ENCODE measurements around the gene IFITM1.
"Not testable (repeated sequence)": the region's sequence is repeated elsewhere in the genome, so short reads cannot be mapped to it uniquely, and the experiment has no call there.

Gene IFITM1

DNA sequence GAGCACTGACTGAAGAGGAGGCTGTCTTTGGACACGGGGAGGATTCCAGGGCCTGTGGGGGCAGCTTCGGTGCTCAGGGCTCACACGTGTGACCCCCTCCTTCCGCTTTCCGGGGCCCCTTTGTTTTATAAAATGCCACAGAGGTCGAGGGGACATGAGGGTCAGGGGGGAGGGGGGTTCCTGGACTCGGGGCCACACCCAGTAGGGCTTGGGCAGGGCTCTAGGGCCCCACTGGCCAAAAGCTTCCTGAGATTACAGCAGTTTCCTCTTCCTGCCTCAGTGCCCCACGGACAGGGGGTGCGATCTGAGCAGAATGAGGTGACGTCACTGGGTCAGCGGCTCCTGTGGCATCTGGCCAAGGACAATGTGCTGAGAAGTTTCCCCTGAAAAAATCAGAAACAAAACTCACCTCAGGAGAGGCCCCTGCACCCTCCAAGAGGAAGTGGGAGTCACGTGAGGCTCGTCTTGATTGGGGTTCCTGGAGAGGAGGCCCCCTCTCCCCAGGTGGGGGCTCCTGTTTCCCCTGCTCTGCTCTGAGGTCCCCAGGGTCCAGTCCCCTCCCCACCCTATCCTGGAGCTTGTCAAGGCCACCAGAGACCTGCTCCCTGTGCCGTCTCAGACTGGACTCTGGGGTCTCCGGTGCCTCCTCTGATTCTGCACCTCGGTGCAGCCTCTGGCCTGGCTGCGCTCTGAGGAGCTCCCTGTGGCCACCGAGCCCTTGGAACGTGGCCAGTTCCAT, 13.2 kb downstream of the IFITM1 start:
- peak; percentile 87 for DNase-seq (ENCODE audit: low read depth)

DNA sequence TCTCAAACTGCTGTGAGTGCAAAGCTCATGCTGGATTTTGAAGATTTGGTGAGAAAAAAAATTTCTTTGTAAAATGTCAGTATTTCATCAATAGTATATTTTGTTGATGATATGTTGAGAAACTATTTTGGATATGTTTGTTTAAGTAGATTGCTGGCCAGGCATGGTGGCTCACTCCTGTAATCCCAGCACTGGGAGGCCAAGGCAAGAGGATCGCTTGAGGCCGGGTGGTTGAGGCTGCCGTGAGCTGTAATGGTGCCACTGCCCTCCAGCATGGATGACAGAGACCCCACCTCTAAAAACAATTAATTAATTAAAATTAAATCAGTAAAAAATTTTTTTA, 13.7 kb downstream of the IFITM1 start:
- no peak for DNase-seq (ENCODE audit: low read depth)

DNA sequence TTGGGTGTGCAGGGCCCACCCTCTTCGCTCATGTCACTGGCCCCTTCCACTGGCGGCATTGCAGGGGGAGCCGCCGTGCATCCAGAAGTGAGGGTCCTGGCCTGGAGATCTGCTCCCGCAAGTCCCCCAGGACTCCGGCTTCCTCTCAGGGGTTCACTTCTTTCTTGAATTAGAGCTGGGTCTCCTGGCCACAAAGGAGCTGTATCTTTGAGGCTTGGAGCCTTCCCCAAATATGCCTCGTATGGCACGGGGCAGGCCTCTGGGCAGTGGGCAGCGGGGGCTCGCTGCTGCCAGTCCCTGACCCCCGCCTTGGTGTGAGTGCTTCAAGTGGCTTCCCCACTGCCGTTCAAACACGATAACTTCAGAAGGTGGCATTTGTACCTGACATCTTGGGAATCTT, 14.2 kb downstream of the IFITM1 start:
- no peak for DNase-seq (ENCODE audit: low read depth)

DNA sequence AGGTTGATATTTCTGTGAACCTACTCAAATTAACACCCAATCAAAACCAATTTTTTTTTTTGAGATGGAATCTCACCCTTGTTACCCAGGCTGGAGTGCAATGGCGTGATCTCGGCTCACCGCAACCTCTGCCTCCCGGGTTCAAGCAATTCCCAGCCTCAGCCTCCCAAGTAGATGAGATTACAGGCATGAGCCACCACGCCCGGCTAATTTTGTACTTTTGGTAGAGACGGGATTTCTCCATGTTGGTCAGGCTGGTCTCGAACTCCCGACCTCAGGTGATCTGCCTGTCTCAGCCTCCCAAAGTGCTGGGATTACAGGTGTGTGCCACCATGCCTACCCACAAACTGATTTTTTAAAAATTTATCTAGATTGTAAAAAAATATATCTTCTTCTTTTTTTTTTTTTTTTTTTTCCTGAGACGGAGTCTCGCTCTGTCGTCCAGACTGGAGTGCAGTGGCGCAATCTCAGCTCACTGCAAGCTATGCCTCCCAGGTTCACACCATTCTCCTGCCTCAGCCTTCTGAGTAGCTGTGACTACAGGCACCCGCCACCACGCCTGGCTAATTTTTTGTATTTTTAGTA, 14.8 kb downstream of the IFITM1 start:
- DNase-seq (ENCODE audit: low read depth), result not testable (repeated sequence)

DNA sequence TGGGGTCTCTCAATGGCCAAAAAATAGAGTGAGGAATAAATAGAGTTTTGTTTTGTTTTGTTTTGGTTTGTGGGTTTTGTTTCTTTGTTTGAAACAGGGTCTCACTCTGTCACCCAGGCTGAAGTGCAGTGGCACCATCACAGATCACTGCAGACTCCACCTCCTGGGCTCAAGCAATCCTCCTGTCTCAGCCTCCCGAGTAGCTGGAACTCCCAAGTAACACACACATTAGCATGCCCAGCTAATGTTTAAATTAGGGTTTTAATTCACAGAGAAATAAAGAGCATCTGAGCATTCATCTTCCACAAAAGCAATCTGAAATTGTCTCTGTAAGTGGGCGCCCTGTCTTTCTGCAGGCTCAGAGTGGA, 16.0 kb downstream of the IFITM1 start:
- DNase-seq (ENCODE audit: low read depth), result no peak

DNA sequence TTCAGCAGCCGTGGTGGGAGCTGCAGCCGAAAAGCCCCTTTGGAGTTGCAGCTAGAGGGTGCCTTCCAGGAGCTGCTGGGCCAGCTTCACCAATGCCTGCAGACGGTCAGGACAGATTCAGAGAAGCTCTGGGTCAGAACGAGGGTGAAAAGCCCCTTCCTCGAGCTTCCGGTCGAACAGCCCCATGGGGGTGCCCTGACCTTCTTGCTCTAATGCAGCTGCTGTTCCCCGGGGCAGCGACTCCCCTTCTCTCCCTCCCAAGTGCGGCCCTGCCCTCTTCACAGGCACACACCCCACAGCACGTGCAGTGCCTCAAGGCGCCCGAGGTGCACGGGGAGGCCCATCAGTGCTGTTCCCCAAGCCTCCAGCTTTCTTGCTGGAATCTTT, 16.5 kb downstream of the IFITM1 start:
- DNase-seq (ENCODE audit: low read depth), result no peak

DNA sequence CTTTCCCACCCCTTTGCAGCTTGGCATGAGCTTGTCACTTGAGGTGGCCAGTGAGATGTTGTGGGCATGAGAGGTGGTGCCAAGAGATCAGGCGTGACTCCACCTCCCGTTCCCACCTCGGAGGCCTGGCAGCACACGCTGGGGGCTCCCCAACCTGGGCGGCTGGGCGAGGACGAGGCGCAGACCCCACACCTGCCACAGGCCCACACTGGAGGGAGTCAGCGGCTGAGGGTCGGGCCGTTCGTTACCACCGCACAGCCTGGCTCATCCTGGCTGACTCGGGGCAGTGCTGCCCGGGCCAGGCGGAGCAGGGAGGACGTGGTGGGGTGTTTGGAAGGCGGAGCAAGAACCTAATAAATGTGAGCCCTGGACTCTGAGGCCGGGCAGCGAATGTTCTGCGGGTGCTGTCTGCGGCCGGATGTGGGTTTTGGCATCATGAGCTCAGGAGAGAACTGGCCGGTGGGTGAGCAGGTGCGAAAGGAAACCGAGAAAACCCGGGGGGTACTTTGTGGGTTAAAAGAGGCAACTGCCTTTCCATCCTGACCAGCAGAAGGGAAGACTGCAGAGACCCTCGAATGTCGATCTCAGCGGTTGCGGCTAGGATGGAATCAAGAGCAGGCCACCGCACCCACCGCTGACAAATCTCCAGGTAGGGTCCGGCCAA, 17.0 kb downstream of the IFITM1 start:
- no peak for DNase-seq (ENCODE audit: low read depth)

DNA sequence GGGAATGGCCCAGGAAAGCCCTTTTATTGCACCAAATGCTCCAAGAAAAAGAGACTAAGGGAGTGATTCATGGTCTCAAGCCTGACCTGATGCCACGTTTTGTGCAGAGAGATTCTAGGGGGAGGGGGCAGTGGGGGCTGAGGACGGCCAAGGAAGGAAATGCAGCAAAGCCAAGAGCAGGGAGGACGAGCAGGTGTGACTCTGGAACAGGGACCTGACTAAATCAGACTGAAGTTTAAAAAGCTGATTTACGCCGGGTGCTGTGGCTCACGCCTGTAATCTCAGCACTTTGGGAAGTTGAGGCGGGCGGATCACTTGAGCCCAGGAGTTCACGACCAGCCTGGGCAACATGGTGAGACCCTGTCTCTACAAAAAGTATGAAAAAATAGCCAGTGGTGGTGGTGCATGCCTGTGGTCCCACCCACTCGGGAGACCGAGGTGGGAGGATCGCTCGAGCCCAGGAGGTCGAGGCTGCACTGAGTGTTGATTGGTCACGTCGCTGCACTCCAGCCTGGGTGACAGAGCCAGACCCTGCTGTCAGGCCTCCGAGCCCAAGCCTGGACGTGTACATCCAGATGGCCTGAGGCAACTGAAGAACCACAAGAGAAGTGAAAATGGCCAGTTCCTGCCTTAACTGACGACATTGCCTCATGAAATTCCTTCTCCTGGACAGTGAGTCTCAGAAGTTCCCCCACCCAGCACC, 17.7 kb downstream of the IFITM1 start:
- no peak for DNase-seq (ENCODE audit: low read depth)

DNA sequence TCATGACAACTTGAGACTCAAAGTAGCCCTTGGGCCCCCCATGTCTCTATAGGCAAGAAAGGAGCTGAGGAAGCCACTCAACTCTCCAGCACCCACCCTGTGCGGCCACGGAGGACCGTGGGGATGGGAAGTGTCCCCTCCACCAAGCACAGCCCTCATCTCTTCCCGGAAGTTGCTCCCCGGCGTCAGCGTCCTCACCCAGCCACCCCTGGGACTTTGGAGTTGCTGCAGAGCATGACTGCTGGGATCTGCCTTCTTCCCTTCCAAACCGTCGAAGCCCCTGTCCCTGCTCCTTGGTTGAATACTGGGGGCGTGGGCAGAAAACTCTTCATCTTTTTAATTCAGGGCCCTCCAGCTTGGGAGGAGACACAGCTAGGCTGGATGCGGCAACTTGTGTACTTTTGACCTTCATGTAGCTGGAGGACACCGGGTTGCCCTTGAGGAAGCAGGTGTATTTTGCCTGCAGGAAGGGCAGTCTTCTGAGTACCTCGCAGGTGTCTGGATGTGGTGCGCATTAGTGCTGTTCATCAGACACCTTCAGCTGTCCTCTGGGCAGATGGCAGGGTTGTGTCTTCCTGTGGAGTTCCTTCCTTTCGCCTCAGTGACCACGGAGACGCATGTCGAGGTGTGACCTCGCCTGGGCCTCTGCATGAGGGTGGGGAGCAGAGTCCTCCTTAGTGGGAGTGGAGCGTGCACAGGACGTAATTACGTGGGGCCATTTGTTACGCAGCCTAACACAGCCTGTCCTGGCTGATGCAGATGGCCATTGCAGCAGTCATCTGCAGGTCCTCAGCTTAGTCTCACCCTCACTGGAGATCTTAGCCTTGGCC, 19.0 kb downstream of the IFITM1 start:
- DNase-seq (ENCODE audit: low read depth), result no peak

DNA sequence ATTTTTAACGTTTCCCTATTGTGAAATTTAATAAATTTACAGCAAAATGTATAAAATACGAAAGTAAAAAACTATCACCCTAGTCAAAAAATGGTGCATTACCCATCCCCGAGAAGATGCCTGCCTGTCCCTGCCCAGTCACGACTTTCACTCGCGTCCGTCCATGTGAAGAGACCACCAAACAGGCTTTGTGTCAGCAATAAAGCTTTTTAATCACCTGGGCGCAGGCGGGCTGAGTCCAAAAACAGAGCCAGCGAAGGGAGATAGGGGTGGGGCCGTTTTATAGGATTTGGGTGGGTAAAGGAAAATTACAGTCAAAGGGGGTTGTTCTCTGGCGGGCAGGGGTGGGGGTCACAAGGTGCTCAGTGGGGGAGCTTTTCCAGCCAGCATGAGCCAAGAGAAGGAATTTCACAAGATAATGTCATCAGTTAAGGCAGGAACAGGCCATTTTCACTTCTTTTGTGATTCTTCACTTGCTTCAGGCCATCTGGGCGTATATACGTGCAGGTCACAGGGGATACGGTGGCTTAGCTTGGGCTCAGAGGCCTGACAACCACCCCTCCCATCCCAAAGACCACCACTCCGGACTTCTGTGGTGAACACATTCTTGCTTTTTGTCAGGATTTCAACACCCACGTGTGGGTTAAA, 19.9 kb downstream of the IFITM1 start:
- DNase-seq (ENCODE audit: low read depth), result not testable (repeated sequence)

DNA sequence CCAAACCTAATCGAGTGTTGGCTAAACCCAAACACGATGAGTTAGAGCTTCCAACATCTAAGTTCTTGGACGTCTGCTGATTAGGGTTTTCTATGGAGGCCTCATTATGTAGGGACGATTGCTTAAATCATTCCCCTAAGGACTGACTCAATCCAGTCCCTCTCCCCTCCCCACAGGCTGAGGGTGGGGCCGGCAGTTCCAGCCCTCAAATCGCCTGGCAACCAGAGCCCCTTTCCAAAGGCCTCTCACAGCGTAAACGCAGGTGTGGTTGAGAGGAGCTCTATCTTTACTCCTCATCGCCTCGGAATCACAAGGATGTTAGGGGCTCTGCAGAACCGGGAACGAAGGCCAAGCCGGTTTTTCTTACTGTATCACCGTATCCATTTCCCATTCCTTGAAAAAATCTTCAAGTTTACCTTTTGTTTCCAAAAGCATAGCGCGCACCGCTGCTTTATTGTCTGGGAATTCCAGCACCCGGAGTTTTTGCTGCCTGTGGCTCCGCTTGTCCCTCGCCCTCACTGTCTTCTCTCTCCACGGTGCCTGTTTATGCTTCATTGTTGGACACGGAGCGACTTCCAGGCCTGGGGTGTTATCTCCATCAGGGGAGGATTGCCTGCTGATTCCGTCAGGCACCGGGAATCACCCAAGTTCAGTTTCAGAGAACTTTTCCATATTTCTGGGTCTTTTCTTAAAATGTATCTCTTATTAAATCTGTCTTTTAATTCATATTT, 20.6 kb downstream of the IFITM1 start:
- DNase-seq (ENCODE audit: low read depth), result no peak

DNA sequence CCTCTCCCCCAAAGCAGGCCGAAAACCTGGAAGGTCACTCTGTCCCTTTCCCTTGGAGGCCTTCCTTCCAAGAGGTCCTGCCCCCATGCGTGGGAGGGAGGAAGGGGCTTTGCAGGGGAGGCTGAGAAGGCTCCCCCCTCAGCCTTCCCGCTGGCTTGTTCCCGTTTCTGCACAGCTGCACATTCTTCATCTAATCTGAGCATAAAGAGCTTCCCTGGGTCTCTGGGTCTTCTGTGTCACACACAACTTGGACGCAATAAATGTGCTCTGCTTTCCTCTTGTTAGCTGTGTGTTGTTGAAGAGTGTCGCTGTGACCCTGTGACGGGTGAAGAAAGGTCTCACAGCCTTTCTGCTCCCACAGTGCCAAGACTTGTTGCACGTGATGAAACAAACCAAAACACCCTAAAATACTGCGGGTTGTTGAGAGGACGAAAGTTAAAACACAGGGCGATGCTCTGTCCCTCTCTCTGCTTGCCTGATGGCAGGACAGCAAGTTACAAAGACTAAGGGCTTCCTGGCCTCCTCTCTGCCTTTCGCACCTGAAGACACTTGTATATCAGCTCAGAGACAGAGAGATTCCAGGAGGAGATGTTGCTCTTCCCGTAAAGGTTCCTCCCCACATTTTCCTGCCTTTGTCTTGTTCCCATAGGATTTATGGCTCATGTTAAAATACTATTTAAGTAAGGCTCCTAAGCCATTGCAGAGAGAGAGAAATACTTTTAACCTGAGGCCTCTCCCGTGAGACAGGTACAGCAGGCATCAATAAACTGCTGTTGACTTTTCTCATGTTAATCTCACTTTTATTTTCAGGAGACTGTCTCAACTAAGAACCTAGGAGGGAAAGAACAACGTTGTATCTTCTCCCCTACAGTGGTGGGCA, 22.2 kb downstream of the IFITM1 start:
- DNase-seq (ENCODE audit: low read depth), result no peak

DNA sequence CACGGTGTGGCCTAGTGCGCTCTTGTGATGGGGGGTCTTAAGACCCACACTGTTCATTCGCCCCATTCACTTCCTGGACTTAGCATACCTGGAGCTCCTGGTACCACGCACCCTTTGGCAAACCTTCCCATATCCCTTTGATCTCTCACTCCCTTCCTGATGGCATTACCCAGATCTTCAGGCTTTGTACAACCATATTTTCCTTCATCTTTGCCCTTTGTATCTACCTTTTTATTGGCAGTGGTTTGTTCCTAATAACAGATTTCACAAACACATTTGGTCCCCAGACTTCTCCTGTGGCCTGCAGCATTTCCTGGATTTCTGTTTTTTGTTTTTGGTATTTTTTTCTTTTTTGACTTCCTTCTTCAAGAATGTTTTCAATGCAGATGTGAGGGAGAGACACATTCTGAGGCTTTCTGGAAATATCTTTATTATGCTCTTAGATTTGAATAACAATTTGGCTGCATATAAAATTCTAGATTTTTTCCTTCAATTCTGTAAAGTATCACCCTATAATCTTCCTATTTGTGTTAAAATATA, 22.9 kb downstream of the IFITM1 start:
- DNase-seq (ENCODE audit: low read depth), result no peak

DNA sequence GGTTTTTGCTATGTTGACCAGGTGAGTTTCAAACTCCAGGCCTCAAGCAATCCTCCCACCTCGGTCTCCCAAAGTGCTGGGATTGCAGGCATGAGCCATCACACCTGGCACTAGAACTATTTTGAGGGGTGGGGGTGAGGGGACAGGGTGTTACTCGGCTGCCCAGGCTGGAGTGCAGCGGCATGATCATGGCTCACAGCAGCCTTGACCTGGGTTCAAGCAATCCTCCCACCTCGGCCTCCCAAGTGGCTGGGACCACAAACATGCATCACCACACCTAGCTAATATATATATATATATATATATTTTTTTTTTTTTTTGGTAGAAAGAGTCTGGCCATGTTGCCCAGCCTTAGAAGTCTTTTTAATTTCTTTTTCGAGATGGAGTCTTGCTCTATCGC, 23.9 kb downstream of the IFITM1 start:
- no peak for DNase-seq (ENCODE audit: low read depth)

DNA sequence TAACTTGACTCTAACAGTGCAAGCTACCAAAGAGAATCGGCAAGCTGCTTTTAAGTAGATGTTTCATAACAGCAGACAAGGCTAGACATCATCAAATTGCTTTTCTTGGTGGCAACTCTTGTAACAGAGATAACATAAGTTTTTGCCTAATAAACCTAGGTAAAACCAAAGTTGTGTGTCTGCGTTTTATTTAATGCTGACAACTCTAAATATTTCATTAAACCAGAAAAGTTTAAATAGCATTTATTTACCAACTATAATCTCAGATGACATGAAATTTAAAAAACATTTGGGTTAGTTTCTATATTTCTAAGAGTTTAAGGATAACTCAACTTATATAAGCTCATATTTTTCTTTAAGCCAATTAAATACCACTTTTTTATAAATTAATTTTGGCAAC, 26.1 kb downstream of the IFITM1 start:
- DNase-seq (ENCODE audit: low read depth), result no peak

DNA sequence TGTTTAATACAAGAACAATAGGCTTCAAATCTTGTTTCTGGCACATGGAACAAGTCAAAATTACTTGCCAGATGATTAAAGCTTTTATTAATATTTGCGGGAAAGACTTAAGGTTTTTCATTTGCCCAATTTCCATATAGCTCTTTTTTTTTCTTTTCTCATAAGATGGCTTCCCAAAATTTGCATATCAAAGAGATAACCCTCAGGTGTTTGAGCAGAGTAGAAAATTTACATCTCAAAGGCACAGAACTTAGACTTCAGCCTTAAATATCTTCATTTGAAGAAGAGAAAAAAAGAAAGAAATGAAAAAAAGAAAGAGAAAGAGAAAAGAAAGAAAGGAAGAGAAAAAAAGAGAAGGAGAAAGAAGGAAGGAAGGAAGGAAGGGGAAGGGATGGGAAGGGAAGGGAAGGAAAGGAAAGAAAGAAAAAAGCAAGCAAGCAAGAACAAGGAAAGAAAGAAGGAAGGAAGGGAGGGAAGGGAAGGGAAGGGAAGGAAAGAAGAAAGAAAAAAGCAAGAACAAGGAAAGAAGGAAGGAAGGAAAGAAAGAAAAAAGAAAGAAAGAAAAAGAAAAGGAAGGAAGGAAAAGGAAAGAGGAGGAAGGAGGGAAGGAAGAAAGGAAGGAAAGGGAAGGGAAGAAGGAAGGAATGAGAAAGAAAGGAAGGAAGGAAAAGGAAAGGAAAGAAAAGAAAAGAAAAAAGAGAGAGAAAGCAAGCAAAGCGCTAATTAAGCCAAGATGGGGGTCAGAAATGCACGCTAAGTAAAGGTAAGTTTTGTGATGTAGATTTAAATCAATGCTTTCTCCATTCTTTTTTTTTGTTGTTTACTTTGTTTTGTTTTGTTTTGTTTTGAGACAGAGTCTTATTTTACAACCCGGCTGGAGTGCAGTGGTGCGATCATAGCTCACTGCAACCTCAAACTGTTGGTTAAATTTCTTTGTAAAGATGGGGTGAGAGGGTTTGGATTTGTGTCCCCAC, 27.0 kb downstream of the IFITM1 start:
- no peak for DNase-seq (ENCODE audit: low read depth)

DNA sequence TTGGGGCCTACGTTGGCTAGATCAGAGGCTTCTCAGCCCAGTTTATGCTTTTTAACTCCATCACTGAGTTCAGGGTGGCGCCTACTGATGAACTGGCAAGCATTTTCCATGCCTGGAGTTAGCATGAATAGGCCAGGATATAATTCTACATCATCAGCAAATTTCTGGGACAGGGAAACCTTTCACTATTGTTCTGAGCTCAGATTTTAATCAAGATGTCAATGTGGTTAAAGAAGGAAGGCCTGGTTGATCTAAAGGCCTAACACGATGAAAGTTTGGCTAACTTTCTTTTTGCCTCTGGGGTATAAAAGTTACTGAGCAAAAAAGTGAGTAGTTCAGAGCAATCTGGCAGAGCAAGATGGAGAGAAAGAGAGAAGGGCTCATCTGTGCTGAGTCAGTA, 28.5 kb downstream of the IFITM1 start:
- DNase-seq (ENCODE audit: low read depth), result no peak

DNA sequence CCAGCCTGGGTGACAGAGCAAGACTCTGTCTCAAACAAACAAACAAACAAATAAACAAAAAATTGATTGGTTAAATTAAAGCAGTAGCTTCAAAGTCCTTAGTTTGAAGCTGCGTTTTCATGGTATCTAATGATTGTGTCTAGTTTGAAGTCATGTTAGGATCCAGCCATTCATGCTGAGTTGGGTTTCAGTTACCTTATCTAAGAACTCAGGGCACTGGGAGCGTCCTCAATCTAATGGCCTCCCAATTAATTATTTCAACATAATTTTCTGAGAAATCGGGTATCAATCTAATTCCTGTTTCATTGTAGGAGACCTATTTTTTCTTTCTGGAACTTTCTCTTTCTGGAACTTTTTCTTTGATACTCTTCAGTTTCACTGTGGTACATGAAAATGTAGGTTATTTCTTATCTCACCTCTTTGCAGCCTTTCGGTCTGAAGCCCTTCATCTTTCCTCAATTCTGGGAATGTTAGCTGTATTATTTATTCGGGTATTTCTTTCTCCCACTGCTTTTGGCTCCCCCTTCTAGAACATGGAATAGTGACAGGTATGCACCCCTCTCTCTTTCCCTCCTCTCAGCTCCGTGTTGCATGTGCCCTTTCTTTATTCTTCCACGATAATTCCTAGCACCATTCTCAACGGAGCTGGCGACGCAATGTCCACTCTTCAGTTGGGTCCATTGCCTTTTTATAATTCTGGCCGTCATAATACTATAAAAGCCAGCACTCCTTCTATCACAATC, 31.2 kb downstream of the IFITM1 start:
- no peak for DNase-seq (ENCODE audit: low read depth)

Data from iris pigment epithelial cell (primary cell).